Esophagus muscularis mucosa (tissue), 4 donors: ENCODE measurements around the gene SKAP2. TPM values are rescaled to one million over a fixed set of nuclear protein-coding genes. Genes with fewer than 3 reads are reported as not detected.

Source experiments
- DNase-seq: peaks from one replicate; pipeline ENCODE4 v3.0.0-alpha.2; 2017; ENCODE audit errors: extremely low spot score
- H3K27ac ChIP-seq, 4 donors: fragments of 200-600 bp; sonication (generic); replicated peaks in 1 of 4; 1 replicate in 3 of 4; 2 replicates in 1 of 4; pipeline ENCODE4 v1.5.1; 2016 to 2019; ENCODE audit warnings: mild to moderate bottlenecking in 1 of 4
- H3K27me3 ChIP-seq, 4 donors: fragments of 200-600 bp; sonication (generic); one replicate each; pipeline versions ENCODE4 v1.5.1 to v1.6.0; 2016 to 2019
- H3K36me3 ChIP-seq, 4 donors: fragments of 200-600 bp; sonication (generic); one replicate each; pipeline ENCODE4 v1.5.1; 2016 to 2019
- H3K4me1 ChIP-seq, 4 donors: fragments of 200-600 bp; sonication (generic); one replicate each; pipeline ENCODE4 v1.5.1; 2016 to 2019
- H3K4me3 ChIP-seq, 4 donors: fragments of 200-600 bp; sonication (generic); 1 replicate in 2 of 4; 2 replicates in 2 of 4; pipeline ENCODE4 v1.5.1; 2016 to 2019; ENCODE audit warnings: mild to moderate bottlenecking in 4 of 4, moderate library complexity in 1 of 4
- H3K9me3 ChIP-seq, 4 donors: fragments of 200-600 bp; sonication (generic); 1 replicate in 3 of 4; 2 replicates in 1 of 4; pipeline ENCODE4 v1.5.1; 2016 to 2019
- EP300 ChIP-seq: sonication (generic); formaldehyde crosslinking; IDR thresholded peaks from one replicate; pipeline ENCODE4 v1.6.1; 2017; ENCODE audit warnings: antibody characterized with exemption
- POLR2A ChIP-seq: fragments of 450-650 bp; IDR thresholded peaks from one replicate; pipeline ENCODE4 v1.6.1; 2017; ENCODE audit warnings: antibody characterized with exemption, moderate library complexity, mild to moderate bottlenecking, low read depth
- POLR2AphosphoS5 ChIP-seq, 2 donors: sonication (generic); formaldehyde crosslinking; IDR thresholded peaks; one replicate each; pipeline ENCODE4 v1.6.1; 2017; ENCODE audit warnings: antibody characterized with exemption in 2 of 2
- WGBS: methylation state at CpG from one replicate; pipeline ENCODE4 v1.1.5; 2018; 5-methylcytosine and 5-hydroxymethylcytosine counted together
- intact Hi-C: fragments of 100-400 bp; cut with DNase I; formaldehyde crosslinking; loops from one replicate; pipeline ENCODE4 v1.15.1; 2023
- total RNA-seq, 4 donors: library from RNA; depleted of rRNA; stranded (reverse); fragments of >200 nt; gene quantifications; one replicate each; pipeline versions ENCODE4 v1.1.0 to v1.2.1, GENCODE V29; 2016
- TF ChIP-seq, protein P1 (sequence below), 3 experiments: fragments of 200-600 bp in 2 of 3; fragments of 450-650 bp in 1 of 3; sonication (generic) in 2 of 3; IDR thresholded peaks; one replicate each; pipeline ENCODE4 v1.5.1; 2017 to 2019; ENCODE audit warnings: antibody characterized with exemption in 3 of 3, mild to moderate bottlenecking in 2 of 3, moderate library complexity in 1 of 3

Gene SKAP2
- total RNA-seq, 4 donors from 2014 or later: 44.2 to 47.1 (median 45.1) TPM

DNA sequence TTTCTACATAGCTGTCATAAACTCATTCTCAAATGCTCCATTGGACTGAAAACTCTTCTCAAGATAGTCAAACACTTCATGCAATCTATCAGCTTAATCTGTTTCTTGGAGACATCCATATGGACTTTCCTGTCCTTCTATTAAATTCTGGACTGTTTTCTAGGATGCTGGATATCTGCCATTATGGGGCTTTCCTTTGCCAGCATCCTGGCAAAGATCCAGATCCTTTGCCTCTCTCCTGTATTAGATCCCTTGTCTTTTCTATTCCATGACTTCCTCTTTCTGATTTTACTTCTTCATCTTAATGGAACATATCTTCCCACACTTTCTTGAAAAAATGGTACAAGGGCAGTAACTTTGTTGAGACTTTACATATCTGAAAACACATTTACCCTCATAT is 35.9 kb upstream of the SKAP2 start:
- Histone ChIP-seq H3K4me3 (no peak overlapping the region), H3K27me3 (no peaks in the 10 kb centered on the region), H3K9me3 (no peaks in the 10 kb centered on the region), H3K4me1 (no peaks in the 10 kb centered on the region), H3K36me3 (no peaks in the 10 kb centered on the region), H3K27ac (no peak overlapping the region)
- TF ChIP-seq, protein P1, sequence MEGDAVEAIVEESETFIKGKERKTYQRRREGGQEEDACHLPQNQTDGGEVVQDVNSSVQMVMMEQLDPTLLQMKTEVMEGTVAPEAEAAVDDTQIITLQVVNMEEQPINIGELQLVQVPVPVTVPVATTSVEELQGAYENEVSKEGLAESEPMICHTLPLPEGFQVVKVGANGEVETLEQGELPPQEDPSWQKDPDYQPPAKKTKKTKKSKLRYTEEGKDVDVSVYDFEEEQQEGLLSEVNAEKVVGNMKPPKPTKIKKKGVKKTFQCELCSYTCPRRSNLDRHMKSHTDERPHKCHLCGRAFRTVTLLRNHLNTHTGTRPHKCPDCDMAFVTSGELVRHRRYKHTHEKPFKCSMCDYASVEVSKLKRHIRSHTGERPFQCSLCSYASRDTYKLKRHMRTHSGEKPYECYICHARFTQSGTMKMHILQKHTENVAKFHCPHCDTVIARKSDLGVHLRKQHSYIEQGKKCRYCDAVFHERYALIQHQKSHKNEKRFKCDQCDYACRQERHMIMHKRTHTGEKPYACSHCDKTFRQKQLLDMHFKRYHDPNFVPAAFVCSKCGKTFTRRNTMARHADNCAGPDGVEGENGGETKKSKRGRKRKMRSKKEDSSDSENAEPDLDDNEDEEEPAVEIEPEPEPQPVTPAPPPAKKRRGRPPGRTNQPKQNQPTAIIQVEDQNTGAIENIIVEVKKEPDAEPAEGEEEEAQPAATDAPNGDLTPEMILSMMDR (IDR thresholded peaks at IDR 0.05): no peak
- TF ChIP-seq POLR2A (no peak), POLR2AphosphoS5 (IDR thresholded peaks at IDR 0.05) (no peak), EP300 (no peak)
- DNase-seq: no peak
- intact Hi-C loops: no loop called here

DNA sequence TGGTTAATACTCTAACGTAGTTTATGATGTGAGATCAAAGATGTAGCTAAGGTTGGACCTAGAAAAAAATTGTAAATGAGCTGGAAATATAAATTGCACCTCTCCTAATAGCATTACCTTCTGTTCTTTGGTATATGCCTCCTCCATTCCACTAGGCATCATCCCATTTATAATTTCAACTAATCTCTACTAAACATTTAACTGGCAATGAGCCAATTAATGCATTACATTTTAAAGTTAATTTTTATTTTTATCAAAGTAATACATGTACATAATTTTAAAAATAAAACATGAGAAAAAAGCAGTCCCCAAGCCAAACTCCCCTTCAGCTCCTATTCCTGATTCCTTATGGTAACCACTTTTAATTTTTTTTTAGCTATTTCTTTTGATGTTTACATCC is 35.1 kb upstream of the SKAP2 start:
- intact Hi-C loops: loop anchor here (10.0 kb wide), 1 partner anchor 165 kb away; no protein-coding TSS in a partner anchor
- TF ChIP-seq EP300: no peak
- TF ChIP-seq, protein P1 (IDR thresholded peaks at IDR 0.05): no peak
- no peak for TF ChIP-seq POLR2AphosphoS5 (IDR thresholded peaks at IDR 0.05)
- TF ChIP-seq POLR2A: no peak
- Histone ChIP-seq H3K9me3 (no peaks in the 10 kb centered on the region), H3K27ac (no peak overlapping the region), H3K36me3 (no peaks in the 10 kb centered on the region), H3K4me3 (no peak overlapping the region), H3K4me1 (no peaks in the 10 kb centered on the region), H3K27me3 (no peaks in the 10 kb centered on the region)
- WGBS: 81% methylated on average over 1 of the region's 1 CpG
- DNase-seq: no peak

DNA sequence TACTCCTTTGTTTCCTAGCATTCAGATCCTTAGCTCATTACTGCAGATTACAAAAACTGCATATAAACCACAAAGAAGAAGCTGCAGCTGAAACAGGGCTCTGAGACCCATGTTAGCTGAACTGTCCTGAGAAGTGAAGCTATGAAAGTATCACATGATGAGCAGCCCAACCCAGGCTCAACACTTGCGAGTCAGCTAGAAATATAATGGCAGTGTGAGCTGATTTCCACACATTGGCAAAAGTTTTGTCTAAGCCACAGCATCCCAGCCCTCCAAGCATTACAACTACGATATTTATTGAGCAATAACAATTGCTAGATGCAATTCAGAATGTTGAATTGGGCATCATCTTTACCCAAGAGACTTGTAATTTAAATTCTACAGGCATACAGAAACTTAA is 34.5 kb upstream of the SKAP2 start:
- 78% methylated on average over 2 of the region's 2 CpGs for WGBS
- intact Hi-C loops: loop anchor here (10.0 kb wide), 1 partner anchor 166 kb away; no protein-coding TSS in a partner anchor
- TF ChIP-seq EP300: no peak
- no peak for TF ChIP-seq POLR2AphosphoS5 (IDR thresholded peaks at IDR 0.05)
- TF ChIP-seq, protein P1 (IDR thresholded peaks at IDR 0.05): no peak
- no peak for TF ChIP-seq POLR2A

DNA sequence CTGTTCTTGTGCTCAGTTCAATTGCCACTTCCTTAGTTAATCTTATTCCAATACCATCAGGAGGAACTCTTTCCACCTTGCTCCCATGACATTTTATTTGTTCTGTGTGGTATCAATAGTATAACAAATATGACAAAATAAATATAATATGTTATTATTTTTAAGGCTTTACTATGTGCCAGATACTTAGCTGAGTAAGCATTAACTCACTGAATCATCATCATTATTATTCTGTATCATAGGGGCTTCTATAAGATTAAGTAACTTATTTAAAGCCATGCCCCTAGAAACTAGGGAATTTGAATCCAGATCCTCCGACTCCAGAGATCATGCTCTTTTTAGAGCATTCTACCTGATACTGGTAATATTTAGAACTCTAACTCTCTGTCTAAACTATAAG is 33.5 kb upstream of the SKAP2 start:
- Histone ChIP-seq H3K27me3 (no peaks in the 10 kb centered on the region), H3K27ac (no peak overlapping the region), H3K4me3 (no peak overlapping the region), H3K9me3 (no peaks in the 10 kb centered on the region), H3K36me3 (no peaks in the 10 kb centered on the region), H3K4me1 (no peaks in the 10 kb centered on the region)
- intact Hi-C loops: loop anchor here (10.0 kb wide), 1 partner anchor 167 kb away; no protein-coding TSS in a partner anchor
- WGBS: 97% methylated on average over 1 of the region's 1 CpG
- no peak for DNase-seq
- no peak for TF ChIP-seq EP300
- TF ChIP-seq POLR2AphosphoS5 (IDR thresholded peaks at IDR 0.05): no peak
- no peak for TF ChIP-seq POLR2A

More for the DNA sequence above, 34.5 kb upstream of the SKAP2 start:
- H3K27ac ChIP-seq: no peak overlapping the region
- H3K27me3 ChIP-seq: no peaks in the 10 kb centered on the region
- H3K36me3 ChIP-seq: no peaks in the 10 kb centered on the region
- H3K9me3 ChIP-seq: no peaks in the 10 kb centered on the region
- no peak for DNase-seq
- H3K4me3 ChIP-seq: no peak overlapping the region
- H3K4me1 ChIP-seq: no peaks in the 10 kb centered on the region

DNA sequence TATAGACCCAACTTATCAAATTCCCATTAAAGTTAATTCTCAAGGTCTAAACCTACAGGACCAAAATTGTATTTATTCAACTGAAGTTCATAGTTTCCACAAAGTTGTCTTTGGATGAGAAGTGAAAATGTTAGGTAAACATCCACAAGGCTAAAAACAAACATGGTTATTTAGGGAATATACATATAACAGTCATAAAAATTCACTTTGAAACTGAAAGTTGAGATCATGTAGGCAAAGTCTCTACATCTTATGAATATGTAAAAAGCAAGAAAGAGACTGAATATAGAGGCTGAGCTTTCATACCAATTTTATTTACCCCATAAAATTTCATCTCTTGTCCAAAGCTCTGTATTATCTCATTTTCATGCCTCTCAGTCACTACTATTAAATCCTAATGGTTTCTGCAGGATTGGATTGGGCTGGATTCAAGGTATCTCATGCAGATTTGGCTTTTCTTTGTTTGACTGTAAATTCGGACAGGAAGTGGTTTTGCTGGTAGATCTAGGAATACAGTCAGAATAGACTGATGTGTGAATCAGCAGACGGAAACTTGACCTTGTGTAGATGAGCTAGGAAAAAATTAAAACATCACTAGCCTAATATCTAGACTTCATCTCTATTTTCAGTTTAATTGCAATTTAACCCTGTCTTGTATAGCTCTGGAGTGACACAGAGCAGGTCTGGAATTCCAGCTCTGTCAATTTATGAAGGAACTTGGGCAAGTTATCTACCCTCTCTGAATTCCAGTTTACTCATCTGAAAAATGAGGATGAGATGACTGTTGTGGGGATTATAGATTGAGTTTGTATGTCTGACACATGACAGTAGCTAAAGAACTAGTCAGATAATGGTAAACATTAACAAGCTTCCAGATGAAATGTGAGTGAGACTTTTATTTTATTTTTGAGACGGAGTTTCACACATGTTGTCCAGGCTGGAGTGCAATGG is 27.3 kb upstream of the SKAP2 start:
- no peak for DNase-seq
- Histone ChIP-seq H3K27me3 (no peaks in the 10 kb centered on the region), H3K36me3 (no peaks in the 10 kb centered on the region), H3K4me1 (no peaks in the 10 kb centered on the region), H3K27ac (no peak overlapping the region), H3K9me3 (no peaks in the 10 kb centered on the region), H3K4me3 (no peak overlapping the region)
- intact Hi-C loops: loop anchor here (10.0 kb wide), 1 partner anchor 173 kb away; no protein-coding TSS in a partner anchor
- WGBS: 71% methylated on average over 3 of the region's 3 CpGs
- TF ChIP-seq, protein P1 (IDR thresholded peaks at IDR 0.05): no peak
- no peak for TF ChIP-seq POLR2AphosphoS5 (IDR thresholded peaks at IDR 0.05)
- no peak for TF ChIP-seq POLR2A
- TF ChIP-seq EP300: no peak
